GM21390 (cell line): ENCODE results near the gene RTP5.

ENCODE experiments used
- ATAC-seq: cut with Tn5 transposase; IDR thresholded peaks from one replicate; pipeline ENCODE4 v1.9.1; 2021; ENCODE audit not compliant: unreplicated experiment

The RTP5 gene

GRCh38 chr2:241886840-241887447 is 17.4 kb downstream of the RTP5 start:
- no peak for ATAC-seq

DNA sequence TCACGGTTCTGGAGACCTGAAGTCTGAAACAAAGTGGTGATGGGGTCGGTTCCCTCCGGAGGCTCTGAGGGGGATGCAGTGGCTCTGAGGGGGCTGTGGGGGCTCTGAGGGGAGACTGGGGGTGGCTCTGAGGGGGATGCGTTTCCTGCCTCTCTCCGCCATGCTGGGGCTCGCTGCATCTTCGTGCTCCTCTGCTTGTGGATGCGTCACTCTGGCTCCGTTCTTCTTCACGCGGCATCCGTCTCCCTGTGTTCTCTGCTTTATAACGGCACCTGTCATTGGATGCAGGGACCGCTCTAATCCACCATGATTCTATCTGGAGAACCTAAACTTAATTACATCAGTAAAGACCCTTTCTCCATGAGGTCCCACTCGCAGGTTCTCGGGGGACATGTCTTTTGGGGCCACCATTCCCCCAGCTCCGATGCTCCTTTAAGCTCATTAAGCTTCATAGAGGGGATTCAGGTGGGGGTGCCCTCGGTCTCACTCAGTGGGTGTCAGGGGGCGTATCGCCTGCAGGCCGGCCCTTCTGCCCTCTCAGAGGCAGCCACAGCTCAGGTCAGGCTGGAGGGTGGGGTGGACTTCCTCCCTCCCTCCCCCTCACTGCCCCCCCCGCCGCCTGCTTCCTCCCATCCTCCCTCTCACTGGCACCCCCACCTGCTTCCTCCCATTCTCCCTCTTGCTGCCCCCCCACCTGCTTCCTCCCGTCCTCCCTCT is 18.4 kb downstream of the RTP5 start:
- ATAC-seq = no peak

DNA sequence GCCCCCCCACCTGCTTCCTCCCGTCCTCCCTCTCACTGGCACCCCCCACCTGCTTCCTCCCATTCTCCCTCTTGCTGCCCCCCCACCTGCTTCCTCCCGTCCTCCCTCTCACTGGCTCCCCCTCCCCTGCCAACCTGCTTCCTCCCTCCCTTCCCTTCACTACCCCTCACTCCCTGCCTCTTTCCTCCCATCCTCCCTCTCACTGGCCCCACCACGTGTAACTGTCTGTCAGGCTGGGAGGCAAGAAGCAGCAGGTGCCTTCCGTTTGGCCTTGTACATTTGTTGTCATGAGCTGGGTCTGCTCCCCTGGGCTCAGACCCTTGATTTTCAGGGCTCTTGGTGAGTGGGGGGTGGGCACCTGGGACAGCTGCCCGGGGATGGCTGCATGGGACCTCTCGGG is 19.1 kb downstream of the RTP5 start:
- no peak for ATAC-seq

- no peak for ATAC-seq
Measured at GRCh38 chr2:241890524-241891235, 21.2 kb downstream of the RTP5 start.

DNA sequence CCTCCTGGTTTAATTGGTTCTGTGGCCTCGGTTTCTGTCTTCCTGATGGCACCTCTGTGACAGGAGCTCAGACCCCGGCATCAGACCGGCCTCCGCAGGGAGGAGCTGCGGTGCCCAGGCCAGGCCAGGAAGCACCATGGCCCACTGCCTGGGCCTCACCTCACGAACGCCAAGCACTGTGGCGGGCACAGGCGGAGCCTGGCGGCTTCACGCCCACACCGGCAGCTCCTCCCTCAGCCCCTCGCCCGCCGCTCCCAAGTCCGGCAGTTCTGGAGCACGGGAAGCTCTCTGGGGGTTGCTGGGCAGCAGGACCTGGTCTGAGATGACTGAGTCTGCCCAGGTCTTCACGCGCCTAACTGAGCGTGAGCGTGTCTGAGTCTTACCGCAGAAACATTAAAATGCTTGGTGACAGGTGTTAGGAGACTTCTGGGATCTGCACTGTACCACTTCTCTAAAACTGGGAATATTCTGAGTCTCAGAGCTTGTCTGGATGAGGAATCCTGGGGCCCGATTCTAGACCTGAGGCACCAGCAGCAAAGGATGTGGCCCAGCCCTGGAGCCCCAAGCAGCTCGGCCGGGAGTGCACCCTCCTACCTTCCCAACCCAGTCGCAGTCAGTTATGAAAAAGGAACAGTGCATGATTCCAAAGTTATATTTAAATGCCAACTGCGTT is 21.9 kb downstream of the RTP5 start:
- no peak for ATAC-seq

- no peak for ATAC-seq
Measured at GRCh38 chr2:241891988-241892298, 22.4 kb downstream of the RTP5 start.

DNA sequence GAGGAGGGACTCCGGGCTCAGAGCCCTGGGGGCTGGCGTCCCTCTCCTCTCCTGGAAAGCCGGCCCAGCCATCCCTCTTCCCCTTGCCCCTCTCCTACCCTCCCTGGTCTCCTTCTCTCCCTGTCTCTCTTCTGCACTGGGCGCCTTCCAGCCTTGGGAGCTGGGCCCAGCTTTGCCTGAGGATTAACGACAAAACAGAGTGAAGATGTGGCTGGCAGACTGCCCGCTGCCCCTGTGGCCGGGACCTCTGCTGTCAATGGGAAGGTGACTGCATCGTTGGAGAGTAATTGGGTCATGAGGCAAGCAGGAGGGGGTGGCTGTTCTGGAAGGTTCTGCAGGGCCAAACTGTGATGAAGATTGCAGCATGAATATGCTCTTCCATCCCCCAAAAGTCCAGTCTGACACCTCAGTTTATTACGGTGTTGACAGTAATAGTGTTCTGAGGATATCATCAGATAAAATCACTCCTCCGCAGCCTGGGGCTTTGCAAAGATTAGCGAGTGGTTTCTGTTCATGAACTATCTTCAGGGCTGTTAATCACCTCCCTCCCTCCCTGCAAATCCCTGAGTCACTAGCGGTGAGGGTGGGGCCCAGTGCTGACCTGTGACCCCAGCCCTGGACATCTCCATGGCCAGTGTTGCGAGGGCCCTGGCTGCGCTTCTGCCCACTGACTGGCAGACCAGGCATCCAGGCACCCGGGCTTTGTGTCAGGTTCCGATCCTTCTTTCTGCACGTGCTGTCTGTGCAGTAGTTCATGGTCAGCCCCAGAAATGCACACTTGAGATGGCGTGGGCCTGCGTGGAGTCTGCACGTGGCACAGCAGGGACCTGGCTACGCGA is 23.0 kb downstream of the RTP5 start:
- no peak for ATAC-seq

GRCh38 chr2:241893265-241893664 is 23.7 kb downstream of the RTP5 start:
- ATAC-seq = no peak

DNA sequence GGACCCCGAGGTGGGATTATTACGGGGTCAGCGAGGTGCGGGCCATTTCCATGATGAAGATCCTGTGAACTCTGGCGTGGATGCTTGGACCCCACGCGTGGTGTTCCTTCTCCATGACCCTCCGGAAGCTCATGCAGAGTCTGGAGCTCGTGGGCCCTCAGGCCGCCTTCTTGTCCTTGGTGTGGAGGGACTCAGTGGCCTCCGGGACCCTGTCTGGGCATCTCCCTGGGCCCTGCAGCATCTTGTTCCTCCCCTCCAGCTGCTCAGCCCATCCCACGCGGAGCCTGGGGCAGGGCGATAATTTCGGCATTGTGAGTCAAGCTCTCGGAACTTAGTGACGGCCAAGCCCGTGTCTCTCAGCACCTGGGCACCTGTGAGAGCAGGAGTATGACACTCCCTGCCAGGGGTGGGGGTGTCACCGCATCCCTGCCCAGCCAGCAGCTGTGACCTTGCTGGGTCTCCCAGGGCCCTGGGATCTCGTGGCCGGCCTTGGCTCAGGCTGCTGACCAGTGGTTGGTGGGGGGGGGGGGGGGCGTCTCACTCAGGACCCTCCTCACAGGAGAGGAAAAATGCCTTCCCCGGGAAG is 24.6 kb downstream of the RTP5 start:
- ATAC-seq = no peak

- ATAC-seq = no peak
Measured at GRCh38 chr2:241894681-241895426, 25.3 kb downstream of the RTP5 start.

DNA sequence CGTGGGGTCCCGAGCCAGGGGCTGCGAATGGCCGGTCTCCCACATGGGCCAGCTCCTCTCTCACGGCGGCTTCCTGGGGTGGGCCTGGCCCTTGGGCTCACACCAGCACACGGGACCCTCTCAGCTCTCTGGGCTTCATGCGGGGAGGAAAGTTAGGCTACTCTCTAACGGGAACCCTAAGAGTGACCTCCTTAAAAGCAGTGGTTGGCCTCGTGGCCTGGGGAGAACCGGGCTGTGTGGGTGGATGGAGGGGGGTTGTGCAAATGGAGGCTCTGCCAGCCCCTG is 25.8 kb downstream of the RTP5 start:
- no peak for ATAC-seq

GRCh38 chr2:241895712-241896641 is 26.4 kb downstream of the RTP5 start:
- ATAC-seq = no peak

DNA sequence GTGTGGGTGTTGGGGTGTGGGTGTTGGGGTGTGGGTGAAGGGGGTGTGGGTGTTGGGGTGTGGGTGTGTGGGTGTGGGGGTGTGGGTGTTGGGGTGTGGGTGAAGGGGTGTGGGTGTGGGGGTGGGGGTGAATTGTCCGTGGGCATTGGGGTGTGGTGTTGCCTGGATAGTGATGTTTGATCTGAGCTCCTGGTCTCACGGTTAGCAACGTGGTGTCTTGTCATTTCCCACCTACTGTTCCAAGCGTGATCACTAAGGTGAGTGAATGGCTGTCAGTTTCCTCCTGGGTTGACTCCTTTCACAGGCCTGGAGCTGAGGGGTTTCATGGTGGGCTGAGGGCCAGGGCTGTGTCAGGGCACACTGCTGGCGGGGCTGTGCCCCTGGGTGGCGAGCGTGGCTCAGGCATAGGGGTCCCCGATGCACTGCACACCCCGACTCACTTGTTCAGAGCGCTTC is 27.2 kb downstream of the RTP5 start:
- no peak for ATAC-seq

- no peak for ATAC-seq
Measured at GRCh38 chr2:241897231-241897916, 27.8 kb downstream of the RTP5 start.

DNA sequence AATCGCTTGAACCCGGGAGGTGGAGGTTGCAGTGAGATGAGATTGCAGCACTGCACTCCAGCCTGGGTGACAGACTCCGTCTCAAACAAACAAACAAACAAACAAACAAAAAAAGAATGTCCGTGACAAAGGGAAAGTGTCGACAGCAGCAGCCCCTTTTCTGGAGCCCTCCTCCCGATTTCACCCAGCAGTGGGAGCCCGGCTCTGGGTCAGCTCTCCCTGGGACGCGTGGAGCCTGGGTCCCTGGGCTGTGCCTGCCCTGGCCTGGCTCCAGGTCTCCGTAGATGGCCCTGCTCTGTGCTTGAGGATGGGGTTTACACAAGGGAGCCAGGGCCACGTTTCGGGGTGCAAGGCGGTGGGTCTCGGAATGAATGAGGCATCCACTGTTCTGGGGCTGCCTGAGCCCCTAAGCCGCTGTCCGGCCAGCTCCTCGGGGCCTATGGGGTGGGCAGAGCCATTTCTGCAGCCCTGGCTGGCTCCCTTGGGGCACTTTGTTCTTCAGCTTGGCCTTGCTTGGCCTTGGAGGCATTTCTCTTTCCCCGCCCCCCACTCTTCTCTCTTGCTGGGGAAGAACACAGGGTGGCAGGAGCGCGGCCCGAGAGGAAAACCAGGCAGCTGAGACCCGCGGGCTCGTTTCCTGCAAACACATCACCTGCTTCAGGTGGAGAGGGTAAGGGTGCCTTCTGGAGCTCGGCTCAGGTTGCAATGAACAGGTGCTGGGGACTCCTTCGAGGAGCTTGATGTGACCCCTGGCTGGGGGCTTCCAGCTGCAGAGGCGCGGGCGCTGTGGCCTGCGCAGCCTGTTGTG is 29.1 kb downstream of the RTP5 start:
- ATAC-seq = no peak

GRCh38 chr2:241900251-241901017 is 30.9 kb downstream of the RTP5 start:
- no peak for ATAC-seq

DNA sequence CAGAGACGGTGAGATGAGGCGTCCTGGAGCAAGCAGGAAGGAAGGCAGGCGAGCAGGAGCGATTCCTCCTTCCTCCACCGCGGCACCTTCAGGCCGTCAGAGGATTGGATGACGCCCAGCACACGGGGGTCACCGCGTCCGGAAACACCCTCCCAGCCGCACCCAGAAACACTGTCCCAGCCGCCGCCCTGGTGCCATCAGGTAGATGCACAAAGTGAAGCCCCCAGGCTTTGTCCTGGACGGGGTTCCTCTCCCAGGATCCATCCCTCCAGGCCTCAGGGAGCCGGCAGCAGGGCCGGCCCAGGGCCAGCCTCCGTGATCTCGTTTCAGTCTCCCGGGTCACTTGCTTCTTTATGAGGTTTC is 31.5 kb downstream of the RTP5 start:
- no peak for ATAC-seq
